IgD-negative memory B cell (primary cell): ENCODE results near the gene NR6A1. TPM values are rescaled to one million over a fixed set of nuclear protein-coding genes. Genes with fewer than 3 reads are reported as not detected.

Experiments used
- H3K27ac Mint-ChIP-seq, 3 donors: one replicate each; pipeline ENCODE4 v1.8.0; 2020 to 2022; ENCODE audit warnings: mild to moderate bottlenecking in 3 of 3, mixed read lengths in 3 of 3, moderate library complexity in 1 of 3
- H3K27me3 Mint-ChIP-seq: one replicate; pipeline ENCODE4 v1.8.0; 2021; ENCODE audit warnings: mixed read lengths
- H3K36me3 Mint-ChIP-seq: one replicate; pipeline ENCODE4 v1.8.0; 2020; ENCODE audit warnings: mild to moderate bottlenecking, mixed read lengths
- H3K4me1 Mint-ChIP-seq, 3 donors: one replicate each; pipeline ENCODE4 v1.8.0; 2020 to 2022; ENCODE audit warnings: mixed read lengths in 3 of 3, mild to moderate bottlenecking in 1 of 3
- H3K4me3 Mint-ChIP-seq, 4 donors: one replicate each; pipeline ENCODE4 v1.8.0; 2020 to 2022; ENCODE audit warnings: mild to moderate bottlenecking in 4 of 4, mixed read lengths in 4 of 4, moderate library complexity in 3 of 4
- H3K9me3 Mint-ChIP-seq, 3 donors: one replicate each; pipeline ENCODE4 v1.8.0; 2020 to 2021; ENCODE audit warnings: mixed read lengths in 3 of 3, mild to moderate bottlenecking in 1 of 3
- polyA plus RNA-seq: library from polyadenylated mRNA; unstranded; fragments of 300-500 nt; fragmentation: Illumina TruSeq; gene quantifications from one replicate; pipeline ENCODE4 v1.2.3, GENCODE V29; 2021

The NR6A1 gene
- polyA plus RNA-seq, 1 donor from 2014 or later, result 0.03 TPM

GRCh38 chr9:124553738-124554137, 217.4 kb downstream of the NR6A1 start:
- no peaks in the 10 kb centered on the region for H3K27me3 Mint-ChIP-seq
- H3K36me3 Mint-ChIP-seq, result no peaks in the 10 kb centered on the region
- H3K4me3 Mint-ChIP-seq, result no peak overlapping the region
- H3K9me3 Mint-ChIP-seq, result no peaks in the 10 kb centered on the region
- no peaks in the 10 kb centered on the region for H3K4me1 Mint-ChIP-seq
- H3K27ac Mint-ChIP-seq, result no peak overlapping the region

- Mint-ChIP-seq H3K36me3 (no peaks in the 10 kb centered on the region), H3K4me1 (no peaks in the 10 kb centered on the region), H3K27me3 (no peaks in the 10 kb centered on the region), H3K9me3 (no peaks in the 10 kb centered on the region), H3K27ac (no peak overlapping the region), H3K4me3 (no peak overlapping the region)
These were observed 218.9 kb downstream of the NR6A1 start for GRCh38 chr9:124552273-124552605.

- H3K9me3 Mint-ChIP-seq, result no peaks in the 10 kb centered on the region
- peaks cover 1% of the 10 kb centered on the region for H3K36me3 Mint-ChIP-seq
- H3K4me3 Mint-ChIP-seq, result no peak overlapping the region
- H3K27me3 Mint-ChIP-seq, result no peaks in the 10 kb centered on the region
- no peak overlapping the region for H3K27ac Mint-ChIP-seq
- no peaks in the 10 kb centered on the region for H3K4me1 Mint-ChIP-seq
These were observed 219.4 kb downstream of the NR6A1 start for GRCh38 chr9:124551472-124552272.

GRCh38 chr9:124550072-124550471, 221.0 kb downstream of the NR6A1 start:
- Mint-ChIP-seq H3K36me3 (peaks cover 2% of the 10 kb centered on the region), H3K9me3 (no peaks in the 10 kb centered on the region), H3K27ac (no peak overlapping the region), H3K4me3 (no peak overlapping the region), H3K4me1 (no peaks in the 10 kb centered on the region), H3K27me3 (no peaks in the 10 kb centered on the region)

GRCh38 chr9:124549016-124549415, 222.1 kb downstream of the NR6A1 start:
- H3K4me1 Mint-ChIP-seq, result no peaks in the 10 kb centered on the region
- no peaks in the 10 kb centered on the region for H3K27me3 Mint-ChIP-seq
- H3K9me3 Mint-ChIP-seq, result no peaks in the 10 kb centered on the region
- H3K36me3 Mint-ChIP-seq, result peaks cover 2% of the 10 kb centered on the region
- H3K4me3 Mint-ChIP-seq, result no peak overlapping the region
- no peak overlapping the region for H3K27ac Mint-ChIP-seq

GRCh38 chr9:124544535-124544934, 226.6 kb downstream of the NR6A1 start:
- H3K27me3 Mint-ChIP-seq, result no peaks in the 10 kb centered on the region
- H3K36me3 Mint-ChIP-seq, result peaks cover 2% of the 10 kb centered on the region
- no peaks in the 10 kb centered on the region for H3K4me1 Mint-ChIP-seq
- no peak overlapping the region for H3K4me3 Mint-ChIP-seq
- H3K9me3 Mint-ChIP-seq, result no peaks in the 10 kb centered on the region
- no peak overlapping the region for H3K27ac Mint-ChIP-seq

DNA sequence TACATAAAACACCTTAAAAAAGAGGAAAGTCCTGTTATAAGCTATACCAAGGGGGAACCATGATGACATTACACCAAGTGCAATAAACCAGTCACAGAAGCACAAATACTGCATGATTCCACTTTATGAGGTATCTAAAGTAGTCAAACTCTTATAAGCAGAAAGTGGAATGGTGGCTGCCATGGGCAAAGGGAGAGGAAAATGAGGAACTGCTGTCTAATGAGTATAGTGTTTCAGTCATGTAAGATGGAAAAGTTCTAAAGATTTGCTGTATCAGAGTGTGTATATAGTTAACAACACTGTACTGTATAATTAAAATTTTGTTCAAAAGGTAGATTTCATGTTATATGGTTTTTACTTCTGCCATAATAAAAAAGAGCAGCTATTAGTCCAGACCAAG, 229.3 kb downstream of the NR6A1 start:
- no peak overlapping the region for H3K27ac Mint-ChIP-seq
- no peaks in the 10 kb centered on the region for H3K4me1 Mint-ChIP-seq
- no peaks in the 10 kb centered on the region for H3K9me3 Mint-ChIP-seq
- peaks cover 2% of the 10 kb centered on the region for H3K36me3 Mint-ChIP-seq
- no peaks in the 10 kb centered on the region for H3K27me3 Mint-ChIP-seq
- no peak overlapping the region for H3K4me3 Mint-ChIP-seq

DNA sequence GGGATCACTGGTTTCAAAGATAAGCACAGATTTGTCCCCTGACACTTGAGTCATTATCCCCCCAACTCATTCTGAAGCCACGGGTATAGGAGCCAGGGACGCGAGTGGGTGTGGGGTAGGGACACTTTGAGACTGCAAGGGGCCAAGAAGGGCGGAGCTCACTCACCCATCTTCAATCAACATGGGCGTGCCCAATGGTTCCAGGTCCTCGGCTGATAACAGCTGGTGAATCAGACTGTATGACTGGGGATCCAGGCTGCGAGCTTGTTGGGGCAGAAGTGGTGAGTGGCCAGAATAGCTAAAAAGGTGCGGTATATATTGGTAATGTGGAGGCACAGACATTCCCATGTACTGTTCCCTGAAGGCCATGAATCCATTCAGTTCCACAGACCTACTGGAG, 233.2 kb downstream of the NR6A1 start:
- H3K36me3 Mint-ChIP-seq, result no peaks in the 10 kb centered on the region
- no peak overlapping the region for H3K27ac Mint-ChIP-seq
- peaks cover 2% of the 10 kb centered on the region for H3K27me3 Mint-ChIP-seq
- H3K9me3 Mint-ChIP-seq, result no peaks in the 10 kb centered on the region
- no peak overlapping the region for H3K4me3 Mint-ChIP-seq
- H3K4me1 Mint-ChIP-seq, result no peaks in the 10 kb centered on the region

DNA sequence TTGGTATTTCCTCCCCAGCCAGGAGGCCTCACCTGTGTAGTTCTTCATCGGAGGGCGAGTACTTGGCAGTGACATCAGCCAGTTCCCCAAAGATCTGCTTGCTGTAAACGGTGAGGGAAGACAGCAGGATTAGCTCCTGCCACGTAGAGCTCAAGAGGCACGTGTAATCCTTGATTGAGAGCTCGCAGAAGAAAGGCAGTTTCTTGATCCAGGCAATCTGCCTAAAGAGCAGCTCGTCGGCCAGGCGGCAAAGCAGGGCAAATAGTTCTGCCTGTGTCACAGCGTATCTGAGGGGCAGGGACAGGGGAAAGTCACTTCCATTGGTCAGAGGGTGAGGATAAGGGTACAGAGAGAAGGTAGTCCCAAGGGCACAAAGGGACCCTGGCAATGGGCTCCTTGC, 235.3 kb downstream of the NR6A1 start:
- Mint-ChIP-seq H3K36me3 (no peaks in the 10 kb centered on the region), H3K27me3 (peaks cover 2% of the 10 kb centered on the region), H3K9me3 (no peaks in the 10 kb centered on the region), H3K27ac (no peak overlapping the region), H3K4me3 (no peak overlapping the region), H3K4me1 (no peaks in the 10 kb centered on the region)

- Mint-ChIP-seq H3K4me3 (no peak overlapping the region), H3K9me3 (no peaks in the 10 kb centered on the region), H3K27me3 (peaks cover 2% of the 10 kb centered on the region), H3K4me1 (no peaks in the 10 kb centered on the region), H3K27ac (no peak overlapping the region), H3K36me3 (no peaks in the 10 kb centered on the region)
These were observed 238.2 kb downstream of the NR6A1 start for GRCh38 chr9:124532897-124533296.

DNA sequence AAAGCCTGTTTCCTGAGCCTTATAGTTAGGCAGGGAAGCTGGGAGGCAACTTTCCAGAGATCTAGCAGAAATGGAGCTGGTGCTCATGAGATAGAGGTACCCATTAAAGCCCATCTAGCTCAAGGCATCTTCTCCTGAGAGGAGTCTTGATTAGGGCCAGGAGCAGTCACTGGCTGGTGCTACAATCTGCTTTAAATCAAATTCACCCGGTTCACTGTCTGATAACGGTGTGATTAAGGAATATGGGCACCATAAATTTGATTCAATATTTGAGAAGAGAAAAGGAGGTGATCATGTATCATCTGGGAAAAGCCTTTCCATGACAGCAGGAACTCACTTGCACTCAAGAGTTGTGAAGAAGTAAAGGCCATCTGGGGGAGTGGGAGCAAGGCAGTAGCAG, 240.0 kb downstream of the NR6A1 start:
- H3K4me1 Mint-ChIP-seq, result no peaks in the 10 kb centered on the region
- H3K27ac Mint-ChIP-seq, result no peak overlapping the region
- no peak overlapping the region for H3K4me3 Mint-ChIP-seq
- H3K9me3 Mint-ChIP-seq, result no peaks in the 10 kb centered on the region
- peaks cover 1% of the 10 kb centered on the region for H3K27me3 Mint-ChIP-seq
- no peaks in the 10 kb centered on the region for H3K36me3 Mint-ChIP-seq

GRCh38 chr9:124530246-124530645, 240.9 kb downstream of the NR6A1 start:
- no peaks in the 10 kb centered on the region for H3K36me3 Mint-ChIP-seq
- no peaks in the 10 kb centered on the region for H3K4me1 Mint-ChIP-seq
- no peak overlapping the region for H3K4me3 Mint-ChIP-seq
- no peaks in the 10 kb centered on the region for H3K27me3 Mint-ChIP-seq
- no peak overlapping the region for H3K27ac Mint-ChIP-seq
- no peaks in the 10 kb centered on the region for H3K9me3 Mint-ChIP-seq

DNA sequence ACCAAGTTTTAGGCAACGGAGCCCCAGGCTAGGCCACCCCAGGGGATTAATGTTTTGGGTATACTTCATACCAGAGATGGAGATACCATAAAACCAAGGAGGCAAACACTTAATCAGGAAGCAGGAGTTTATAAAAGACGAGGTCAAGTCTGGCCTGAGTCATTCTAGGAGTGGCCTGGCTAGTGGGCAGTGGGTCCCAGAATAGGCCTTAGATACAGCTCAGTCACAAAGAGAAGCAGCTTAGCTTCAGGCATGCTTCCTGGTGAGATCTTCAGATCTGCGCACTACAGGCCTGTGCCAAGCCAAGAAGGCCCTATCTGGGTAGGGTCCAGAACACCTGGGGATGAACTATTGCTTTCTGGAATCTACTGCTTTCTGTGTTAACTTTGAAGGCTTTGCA, 243.3 kb downstream of the NR6A1 start:
- no peaks in the 10 kb centered on the region for H3K4me1 Mint-ChIP-seq
- no peaks in the 10 kb centered on the region for H3K9me3 Mint-ChIP-seq
- no peak overlapping the region for H3K27ac Mint-ChIP-seq
- no peaks in the 10 kb centered on the region for H3K36me3 Mint-ChIP-seq
- no peaks in the 10 kb centered on the region for H3K27me3 Mint-ChIP-seq
- no peak overlapping the region for H3K4me3 Mint-ChIP-seq

DNA sequence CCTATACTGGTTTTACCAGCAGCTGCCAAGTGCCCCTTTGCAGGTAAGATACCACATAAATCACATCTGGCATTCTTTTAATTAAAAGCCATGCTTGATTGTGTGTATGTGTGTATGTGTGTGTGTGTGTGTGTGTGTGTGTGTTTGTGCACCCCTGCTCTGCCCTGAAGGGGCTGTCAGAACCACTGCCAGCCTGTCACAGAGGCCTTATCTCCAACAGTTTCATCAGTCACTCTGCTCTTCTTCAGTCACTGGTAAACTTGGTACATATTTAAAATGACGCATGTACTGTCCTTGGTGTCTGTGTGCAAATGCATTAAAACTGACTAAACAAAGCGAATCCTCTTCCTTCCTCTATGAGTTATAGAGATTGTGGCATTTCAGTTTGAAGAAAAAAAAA, 244.9 kb downstream of the NR6A1 start:
- Mint-ChIP-seq H3K27ac (no peak overlapping the region), H3K9me3 (no peaks in the 10 kb centered on the region), H3K36me3 (no peaks in the 10 kb centered on the region), H3K4me1 (no peaks in the 10 kb centered on the region), H3K4me3 (no peak overlapping the region), H3K27me3 (no peaks in the 10 kb centered on the region)

- no peaks in the 10 kb centered on the region for H3K27me3 Mint-ChIP-seq
- no peaks in the 10 kb centered on the region for H3K9me3 Mint-ChIP-seq
- no peak overlapping the region for H3K4me3 Mint-ChIP-seq
- H3K4me1 Mint-ChIP-seq, result no peaks in the 10 kb centered on the region
- no peak overlapping the region for H3K27ac Mint-ChIP-seq
- H3K36me3 Mint-ChIP-seq, result no peaks in the 10 kb centered on the region
These were observed 248.7 kb downstream of the NR6A1 start for GRCh38 chr9:124522121-124523098.

- Mint-ChIP-seq H3K9me3 (no peaks in the 10 kb centered on the region), H3K4me1 (no peaks in the 10 kb centered on the region), H3K27me3 (no peaks in the 10 kb centered on the region), H3K36me3 (no peaks in the 10 kb centered on the region), H3K27ac (no peak overlapping the region), H3K4me3 (no peak overlapping the region)
These were observed 250.0 kb downstream of the NR6A1 start for GRCh38 chr9:124521142-124521541.
